Immature natural killer cell (primary cell): Measurements from ENCODE around the gene ETS1. TPM values are rescaled to one million over a fixed set of nuclear protein-coding genes. Genes with fewer than 3 reads are reported as not detected.

Source experiments
- DNase-seq, 3 donors: peaks; one replicate each; pipeline ENCODE4 v3.0.0; 2022; ENCODE audit warnings: mixed read lengths in 1 of 3
- H3K27ac Mint-ChIP-seq, 6 donors: one replicate each; pipeline ENCODE4 v1.8.0; 2020; ENCODE audit warnings: mixed read lengths in 6 of 6, mild to moderate bottlenecking in 5 of 6, inconsistent platforms in 4 of 6, moderate library complexity in 3 of 6
- H3K27me3 Mint-ChIP-seq, 3 donors: one replicate each; pipeline ENCODE4 v1.8.0; 2020 to 2021; ENCODE audit warnings: low read depth in 3 of 3, mild to moderate bottlenecking in 3 of 3, mixed read lengths in 3 of 3, moderate library complexity in 3 of 3, inconsistent platforms in 1 of 3
- H3K36me3 Mint-ChIP-seq, 3 donors: one replicate each; pipeline ENCODE4 v1.8.0; 2020; ENCODE audit warnings: mixed read lengths in 3 of 3, inconsistent platforms in 2 of 3, mild to moderate bottlenecking in 2 of 3
- H3K4me1 Mint-ChIP-seq, 2 donors: one replicate each; pipeline ENCODE4 v1.8.0; 2020; ENCODE audit warnings: inconsistent platforms in 2 of 2, mild to moderate bottlenecking in 2 of 2, mixed read lengths in 2 of 2, moderate library complexity in 1 of 2
- H3K4me3 Mint-ChIP-seq, 5 donors: one replicate each; pipeline ENCODE4 v1.8.0; 2020; ENCODE audit warnings: mild to moderate bottlenecking in 5 of 5, mixed read lengths in 5 of 5, inconsistent platforms in 3 of 5, moderate library complexity in 3 of 5
- H3K9me3 Mint-ChIP-seq, 6 donors: one replicate each; pipeline ENCODE4 v1.8.0; 2020; ENCODE audit warnings: mild to moderate bottlenecking in 6 of 6, mixed read lengths in 6 of 6, inconsistent platforms in 4 of 6, moderate library complexity in 3 of 6
- polyA plus RNA-seq, 3 donors: library from polyadenylated mRNA; unstranded; fragments of 300-500 nt; fragmentation: Illumina TruSeq; gene quantifications; one replicate each; pipeline ENCODE4 v1.2.3, GENCODE V29; 2021

The ETS1 gene
- polyA plus RNA-seq, 3 donors from 2014 or later = 264 to 329 (median 284) TPM

DNA sequence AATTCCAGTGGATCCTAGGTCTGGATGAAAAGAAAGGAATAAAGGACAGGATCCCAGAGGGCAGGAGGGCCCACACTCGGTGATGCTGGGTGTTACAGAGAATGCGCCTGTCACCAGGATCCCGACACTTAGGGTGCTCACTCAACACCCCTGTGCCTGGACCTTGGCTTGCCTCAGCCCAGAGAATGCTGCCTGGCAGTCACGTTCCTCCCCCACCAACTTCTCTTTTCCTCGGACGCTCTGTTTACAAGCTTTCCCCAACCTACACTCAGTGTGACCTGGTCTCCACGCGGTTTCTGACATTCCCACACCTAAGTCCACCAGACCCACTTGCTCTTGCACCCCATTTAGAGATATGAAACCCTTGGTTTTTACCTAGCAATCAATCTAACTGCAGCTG is 38.0 kb upstream of the ETS1 start:
- no peak for DNase-seq
- Mint-ChIP-seq H3K4me1 (peaks cover 83 to 86% of the 10 kb centered on the region in 2 donors), H3K27ac (peak overlapping the region; percentile 93 to 97 (median 94)), H3K9me3 (no peaks in the 10 kb centered on the region), H3K4me3 (peak overlapping the region; percentile 71 to 85 (median 79)), H3K27me3 (peaks cover 4 to 26% (median 7%) of the 10 kb centered on the region in 3 donors), H3K36me3 (peaks cover 0 to 3% (median 0%) of the 10 kb centered on the region in 3 donors)

- Mint-ChIP-seq H3K9me3 (no peaks in the 10 kb centered on the region), H3K27me3 (peaks cover 4 to 23% (median 7%) of the 10 kb centered on the region in 3 donors), H3K4me3 (peak overlapping the region; percentile 71 to 85 (median 79)), H3K4me1 (peaks cover 75 to 83% of the 10 kb centered on the region in 2 donors), H3K36me3 (peaks cover 0 to 3% (median 0%) of the 10 kb centered on the region in 3 donors), H3K27ac (peak overlapping the region; percentile 93 to 97 (median 94))
- DNase-seq = peak; percentile 80 to 87 (median 83)
Measured at GRCh38 chr11:128624269-128625175, 37.2 kb upstream of the ETS1 start.

- H3K36me3 Mint-ChIP-seq = peaks cover 0 to 3% (median 0%) of the 10 kb centered on the region in 3 donors
- DNase-seq = no peak
- H3K9me3 Mint-ChIP-seq = no peaks in the 10 kb centered on the region
- peak overlapping the region in 1 of 5 donors; percentile 30 for H3K4me3 Mint-ChIP-seq
- peaks cover 4 to 18% (median 4%) of the 10 kb centered on the region in 3 donors for H3K27me3 Mint-ChIP-seq
- peaks cover 72 to 82% of the 10 kb centered on the region in 2 donors for H3K4me1 Mint-ChIP-seq
- H3K27ac Mint-ChIP-seq = peak overlapping the region; percentile 85 to 97 (median 93)
Measured at GRCh38 chr11:128623091-128623490, 35.7 kb upstream of the ETS1 start.

GRCh38 chr11:128621601-128622501 is 34.5 kb upstream of the ETS1 start:
- no peaks in the 10 kb centered on the region for H3K9me3 Mint-ChIP-seq
- no peak for DNase-seq
- peaks cover 0 to 3% (median 0%) of the 10 kb centered on the region in 3 donors for H3K36me3 Mint-ChIP-seq
- peak overlapping the region; percentile 85 to 97 (median 93) for H3K27ac Mint-ChIP-seq
- H3K27me3 Mint-ChIP-seq = peaks cover 4 to 11% (median 4%) of the 10 kb centered on the region in 3 donors
- peaks cover 60 to 74% of the 10 kb centered on the region in 2 donors for H3K4me1 Mint-ChIP-seq
- H3K4me3 Mint-ChIP-seq = no peak overlapping the region

- Mint-ChIP-seq H3K4me3 (no peak overlapping the region), H3K9me3 (no peaks in the 10 kb centered on the region), H3K4me1 (peaks cover 47 to 61% of the 10 kb centered on the region in 2 donors), H3K27me3 (peaks cover 1 to 11% (median 6%) of the 10 kb centered on the region in 3 donors), H3K36me3 (no peaks in the 10 kb centered on the region), H3K27ac (peak overlapping the region in 5 of 6 donors; percentile 49 to 93 (median 64))
- DNase-seq = no peak
Measured at GRCh38 chr11:128620309-128621100, 33.1 kb upstream of the ETS1 start.

DNA sequence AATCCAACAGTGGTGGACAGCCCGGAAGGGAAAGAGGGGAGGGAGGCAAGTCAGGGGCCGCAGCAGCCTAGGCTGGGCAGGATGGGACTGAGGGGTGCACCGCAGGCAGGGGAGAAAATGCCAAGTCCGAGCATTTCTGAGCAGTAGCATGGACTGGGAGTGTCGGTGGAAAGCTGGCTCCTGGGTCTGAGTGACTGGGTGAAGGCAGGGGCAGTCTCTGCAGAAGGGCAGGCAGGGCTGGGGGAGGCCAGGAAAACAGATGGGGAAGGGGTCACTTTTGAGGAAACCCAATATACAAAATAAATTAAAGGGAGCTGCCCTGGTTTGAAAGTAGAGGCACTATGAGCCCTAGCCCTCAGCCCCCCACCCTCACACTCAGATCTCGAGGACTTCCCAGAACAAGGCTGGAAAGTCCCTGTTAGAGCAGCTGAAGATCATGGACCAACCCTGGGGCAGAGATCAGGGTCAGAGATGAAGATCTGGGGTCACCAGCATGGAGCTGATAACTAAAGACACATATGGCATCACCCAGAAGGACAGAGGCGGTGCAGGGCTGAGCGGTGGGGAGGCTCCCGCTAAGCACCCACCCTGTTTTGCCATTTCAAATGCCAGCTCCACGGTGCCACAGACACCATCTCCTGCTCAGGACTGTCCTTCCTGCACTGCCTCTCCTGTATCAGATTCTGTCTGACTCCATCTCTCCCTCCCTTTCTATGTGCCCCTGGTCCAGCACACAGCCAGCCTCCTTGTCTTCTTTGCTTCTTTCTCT is 32.4 kb upstream of the ETS1 start:
- Mint-ChIP-seq H3K4me1 (peaks cover 39 to 53% of the 10 kb centered on the region in 2 donors), H3K27ac (peak overlapping the region in 5 of 6 donors; percentile 4 to 93 (median 59)), H3K4me3 (no peak overlapping the region), H3K36me3 (peaks cover 0 to 3% (median 0%) of the 10 kb centered on the region in 3 donors), H3K9me3 (no peaks in the 10 kb centered on the region), H3K27me3 (peaks cover 4 to 8% (median 5%) of the 10 kb centered on the region in 3 donors)
- no peak for DNase-seq

DNA sequence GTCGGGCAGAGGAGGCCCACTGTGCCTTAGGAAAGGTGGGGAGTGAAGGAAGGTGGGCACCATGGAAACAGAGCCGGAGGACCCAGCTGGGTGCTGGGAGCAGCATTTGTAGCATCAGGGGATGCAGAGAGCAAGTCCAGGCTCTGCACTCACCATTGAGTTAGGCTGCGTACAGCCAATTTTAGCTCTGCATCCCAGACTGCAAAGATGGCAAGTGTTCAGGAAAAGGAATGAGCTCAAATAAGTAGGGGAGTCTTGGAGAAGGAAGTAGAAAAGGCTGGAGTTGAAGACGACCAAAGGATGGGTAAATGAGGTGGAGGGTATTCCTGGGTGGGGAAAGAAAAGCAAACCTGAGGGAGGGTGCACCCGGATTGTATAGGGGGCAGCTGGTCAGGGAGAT is 31.6 kb upstream of the ETS1 start:
- Mint-ChIP-seq H3K4me1 (peaks cover 32 to 46% of the 10 kb centered on the region in 2 donors), H3K27me3 (peaks cover 2 to 5% (median 3%) of the 10 kb centered on the region in 3 donors), H3K4me3 (no peak overlapping the region), H3K9me3 (no peaks in the 10 kb centered on the region), H3K27ac (peak overlapping the region in 4 of 6 donors; percentile 40 to 74 (median 55)), H3K36me3 (peaks cover 0 to 3% (median 0%) of the 10 kb centered on the region in 3 donors)
- no peak for DNase-seq

GRCh38 chr11:128618603-128619002 is 31.2 kb upstream of the ETS1 start:
- peaks cover 2 to 5% (median 3%) of the 10 kb centered on the region in 3 donors for H3K27me3 Mint-ChIP-seq
- no peaks in the 10 kb centered on the region for H3K9me3 Mint-ChIP-seq
- peak overlapping the region; percentile 5 to 74 (median 41) for H3K27ac Mint-ChIP-seq
- peaks cover 0 to 3% (median 0%) of the 10 kb centered on the region in 3 donors for H3K36me3 Mint-ChIP-seq
- H3K4me1 Mint-ChIP-seq = peaks cover 28 to 42% of the 10 kb centered on the region in 2 donors
- DNase-seq = no peak
- no peak overlapping the region for H3K4me3 Mint-ChIP-seq

DNA sequence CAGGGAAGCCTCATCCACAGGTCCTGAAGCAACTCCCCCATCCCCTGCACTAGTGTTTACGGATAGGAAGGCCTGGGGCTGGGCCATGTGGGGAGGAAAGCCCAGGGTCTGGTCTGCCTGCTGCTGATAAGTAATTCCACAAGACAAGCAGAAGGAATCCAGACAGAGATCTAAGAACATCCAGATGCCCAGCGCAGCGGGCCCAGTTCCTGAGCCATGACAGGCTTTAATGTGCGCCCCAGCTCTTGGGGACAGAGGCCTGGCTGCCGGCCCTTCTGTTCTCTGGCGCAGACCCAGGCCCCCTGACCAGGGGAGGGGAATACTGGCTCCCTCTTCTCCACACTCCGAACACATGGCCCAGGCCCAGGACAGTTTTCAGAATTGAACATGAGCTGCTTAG is 28.8 kb upstream of the ETS1 start:
- Mint-ChIP-seq H3K4me3 (no peak overlapping the region), H3K4me1 (peaks cover 19 to 34% of the 10 kb centered on the region in 2 donors), H3K36me3 (peaks cover 0 to 3% (median 0%) of the 10 kb centered on the region in 3 donors), H3K27me3 (peaks cover 2 to 5% (median 3%) of the 10 kb centered on the region in 3 donors), H3K27ac (peak overlapping the region in 1 of 6 donors; percentile 80), H3K9me3 (no peaks in the 10 kb centered on the region)
- no peak for DNase-seq

- H3K27me3 Mint-ChIP-seq = peaks cover 2 to 5% (median 3%) of the 10 kb centered on the region in 3 donors
- peaks cover 25 to 38% of the 10 kb centered on the region in 2 donors for H3K4me1 Mint-ChIP-seq
- no peak for DNase-seq
- H3K27ac Mint-ChIP-seq = peak overlapping the region in 1 of 6 donors; percentile 50
- H3K9me3 Mint-ChIP-seq = no peaks in the 10 kb centered on the region
- H3K4me3 Mint-ChIP-seq = no peak overlapping the region
- peaks cover 0 to 3% (median 0%) of the 10 kb centered on the region in 3 donors for H3K36me3 Mint-ChIP-seq
Measured at GRCh38 chr11:128615612-128616011, 28.3 kb upstream of the ETS1 start.

DNA sequence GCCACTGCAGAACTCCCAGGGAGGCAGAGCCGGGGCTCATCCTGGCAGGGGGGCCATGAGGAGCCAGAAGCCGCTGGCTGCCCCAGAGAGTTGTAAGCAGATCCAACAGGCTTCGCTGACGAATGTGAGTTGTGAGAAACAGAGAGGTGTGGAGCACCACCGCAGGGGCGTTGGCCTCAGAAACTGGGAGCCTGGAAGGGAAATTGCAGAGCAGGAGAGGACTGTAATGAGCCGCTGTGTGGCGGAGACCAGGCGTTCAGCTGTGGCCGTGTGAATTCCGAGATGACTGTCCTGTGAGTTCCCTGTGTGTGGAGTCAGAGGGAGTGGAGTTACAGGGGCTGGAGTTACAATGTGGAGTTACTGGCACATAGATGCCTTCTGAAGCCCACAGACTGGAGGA is 27.7 kb upstream of the ETS1 start:
- H3K9me3 Mint-ChIP-seq = no peaks in the 10 kb centered on the region
- H3K27ac Mint-ChIP-seq = peak overlapping the region in 2 of 6 donors; percentile 32 to 50
- peaks cover 0 to 3% (median 0%) of the 10 kb centered on the region in 3 donors for H3K36me3 Mint-ChIP-seq
- H3K4me1 Mint-ChIP-seq = peaks cover 28 to 38% of the 10 kb centered on the region in 2 donors
- no peak overlapping the region for H3K4me3 Mint-ChIP-seq
- DNase-seq = no peak
- H3K27me3 Mint-ChIP-seq = peaks cover 2 to 5% (median 3%) of the 10 kb centered on the region in 3 donors

- DNase-seq = no peak
- H3K36me3 Mint-ChIP-seq = peaks cover 0 to 3% (median 0%) of the 10 kb centered on the region in 3 donors
- H3K4me3 Mint-ChIP-seq = no peak overlapping the region
- H3K4me1 Mint-ChIP-seq = peaks cover 30 to 42% of the 10 kb centered on the region in 2 donors
- H3K27me3 Mint-ChIP-seq = peaks cover 2 to 5% (median 3%) of the 10 kb centered on the region in 3 donors
- H3K27ac Mint-ChIP-seq = peak overlapping the region in 3 of 6 donors; percentile 24 to 69 (median 43)
- H3K9me3 Mint-ChIP-seq = no peaks in the 10 kb centered on the region
Measured at GRCh38 chr11:128614026-128614425, 26.7 kb upstream of the ETS1 start.
